ENCODE measurements around the gene BSPRY.

BSPRY gene

DNA sequence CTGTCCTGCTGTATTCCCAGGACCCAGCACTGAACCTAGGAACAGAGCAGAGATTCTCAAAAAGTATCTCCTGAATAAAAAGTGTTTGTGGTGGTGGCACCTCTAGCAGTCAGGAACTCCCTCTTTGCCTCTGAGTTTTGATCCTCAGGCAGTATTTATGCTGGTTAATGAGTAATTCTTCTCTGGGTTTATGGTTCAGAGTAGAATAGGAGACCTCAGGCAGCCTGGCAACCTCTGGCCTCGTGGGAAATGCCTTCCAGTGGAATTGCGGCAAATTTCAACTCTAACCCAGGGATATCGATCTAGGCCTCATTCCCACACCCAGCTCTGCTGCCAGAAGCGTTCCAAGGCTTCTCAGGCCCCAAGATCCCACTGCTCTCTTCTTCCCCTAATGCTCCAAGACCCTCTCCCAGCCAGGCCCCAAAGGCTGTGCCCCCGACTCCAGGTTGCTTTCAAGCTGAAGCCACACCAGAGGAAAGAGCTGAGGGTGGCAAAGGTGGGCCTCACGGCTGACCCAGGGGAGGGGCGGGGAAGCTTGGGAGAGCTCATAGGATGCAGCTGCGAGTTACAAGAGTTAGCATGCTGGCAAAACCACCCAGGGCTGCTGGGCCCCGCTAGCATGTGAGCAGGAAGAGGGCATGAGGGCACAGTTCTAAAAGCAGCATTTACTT is 38.4 kb downstream of the BSPRY start:
- Histone ChIP-seq H3K4me2 (no peak overlapping the region), H3K4me3 (IDR thresholded peaks at IDR 0.05; ENCODE audit: insufficient read depth, low read depth, low read length) (no peak overlapping the region), H3K36me3 (ENCODE audit: insufficient read depth) (no peaks in the 10 kb centered on the region), H2AFZ (ENCODE audit: low read depth) (no peak overlapping the region), H4K20me1 (ENCODE audit: insufficient read depth) (no peaks in the 10 kb centered on the region), H3K9ac (no peak overlapping the region), H3K27me3 (ENCODE audit: insufficient read depth, low read depth) (no peaks in the 10 kb centered on the region), H3K4me1 (ENCODE audit: low read depth, poor library complexity, severe bottlenecking) (no peaks in the 10 kb centered on the region), H3K79me2 (ENCODE audit: insufficient read depth, low read depth) (no peaks in the 10 kb centered on the region), H3K27ac (no peak overlapping the region)
- TF ChIP-seq CTCF (conservative IDR thresholded peaks at IDR 0.05; ENCODE audit: low read depth, low read length) = no peak

DNA sequence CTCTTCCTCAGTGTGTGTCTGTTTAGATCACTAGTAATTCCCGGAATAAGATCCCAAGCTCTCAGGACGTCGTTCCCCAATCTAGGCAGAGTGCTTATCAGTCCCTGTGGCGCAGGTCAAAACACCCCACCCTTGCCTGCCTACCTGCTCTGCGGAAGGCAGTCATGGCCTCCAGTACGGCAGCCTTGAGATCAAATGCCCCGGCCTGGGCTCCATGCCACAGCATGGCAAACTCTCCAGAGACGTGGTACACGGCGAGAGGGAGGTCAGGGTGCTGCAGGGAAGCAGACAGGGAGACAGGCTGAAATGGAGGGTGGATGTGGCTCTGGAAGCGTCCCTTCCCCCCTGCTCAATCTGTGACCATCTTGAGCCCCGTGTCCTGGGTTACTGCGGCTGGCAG is 39.5 kb downstream of the BSPRY start:
- Histone ChIP-seq H2AFZ (ENCODE audit: low read depth) (no peak overlapping the region), H3K27me3 (ENCODE audit: insufficient read depth, low read depth) (no peaks in the 10 kb centered on the region), H3K4me2 (no peak overlapping the region), H4K20me1 (ENCODE audit: insufficient read depth) (no peaks in the 10 kb centered on the region), H3K27ac (no peak overlapping the region), H3K79me2 (ENCODE audit: insufficient read depth, low read depth) (no peaks in the 10 kb centered on the region), H3K36me3 (ENCODE audit: insufficient read depth) (no peaks in the 10 kb centered on the region), H3K4me3 (IDR thresholded peaks at IDR 0.05; ENCODE audit: insufficient read depth, low read depth, low read length) (no peak overlapping the region), H3K4me1 (ENCODE audit: low read depth, poor library complexity, severe bottlenecking) (no peaks in the 10 kb centered on the region), H3K9ac (no peak overlapping the region)
- no peak for TF ChIP-seq CTCF (conservative IDR thresholded peaks at IDR 0.05; ENCODE audit: low read depth, low read length)

DNA sequence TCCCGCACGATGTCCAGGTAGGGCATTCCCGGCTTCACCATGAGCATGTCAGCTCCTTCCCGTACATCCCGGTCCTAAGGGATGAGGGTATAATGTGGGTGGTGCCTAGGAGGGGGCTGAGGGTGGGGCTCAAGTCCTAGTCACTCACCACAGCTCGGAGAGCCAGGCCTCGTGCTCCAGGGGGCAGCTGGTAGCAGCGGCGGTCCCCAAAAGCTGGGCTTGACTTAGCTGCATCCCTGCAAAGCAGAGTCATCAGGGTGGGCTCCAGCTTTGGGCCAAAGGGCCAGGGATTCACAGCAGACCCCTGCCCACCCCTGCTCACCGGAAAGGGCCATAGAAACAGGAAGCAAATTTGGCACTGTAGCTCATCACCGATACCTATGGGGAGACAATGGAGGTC is 40.1 kb downstream of the BSPRY start:
- no peak for TF ChIP-seq CTCF (conservative IDR thresholded peaks at IDR 0.05; ENCODE audit: low read depth, low read length)
- H3K79me2 ChIP-seq (ENCODE audit: insufficient read depth, low read depth) = no peaks in the 10 kb centered on the region
- H3K36me3 ChIP-seq (ENCODE audit: insufficient read depth) = no peaks in the 10 kb centered on the region
- H2AFZ ChIP-seq (ENCODE audit: low read depth) = no peak overlapping the region
- H3K9ac ChIP-seq = no peak overlapping the region
- H4K20me1 ChIP-seq (ENCODE audit: insufficient read depth) = no peaks in the 10 kb centered on the region
- H3K4me2 ChIP-seq = no peak overlapping the region
- no peak overlapping the region for H3K27ac ChIP-seq
- no peaks in the 10 kb centered on the region for H3K4me1 ChIP-seq (ENCODE audit: low read depth, poor library complexity, severe bottlenecking)
- no peaks in the 10 kb centered on the region for H3K27me3 ChIP-seq (ENCODE audit: insufficient read depth, low read depth)
- no peak overlapping the region for H3K4me3 ChIP-seq (IDR thresholded peaks at IDR 0.05; ENCODE audit: insufficient read depth, low read depth, low read length)

DNA sequence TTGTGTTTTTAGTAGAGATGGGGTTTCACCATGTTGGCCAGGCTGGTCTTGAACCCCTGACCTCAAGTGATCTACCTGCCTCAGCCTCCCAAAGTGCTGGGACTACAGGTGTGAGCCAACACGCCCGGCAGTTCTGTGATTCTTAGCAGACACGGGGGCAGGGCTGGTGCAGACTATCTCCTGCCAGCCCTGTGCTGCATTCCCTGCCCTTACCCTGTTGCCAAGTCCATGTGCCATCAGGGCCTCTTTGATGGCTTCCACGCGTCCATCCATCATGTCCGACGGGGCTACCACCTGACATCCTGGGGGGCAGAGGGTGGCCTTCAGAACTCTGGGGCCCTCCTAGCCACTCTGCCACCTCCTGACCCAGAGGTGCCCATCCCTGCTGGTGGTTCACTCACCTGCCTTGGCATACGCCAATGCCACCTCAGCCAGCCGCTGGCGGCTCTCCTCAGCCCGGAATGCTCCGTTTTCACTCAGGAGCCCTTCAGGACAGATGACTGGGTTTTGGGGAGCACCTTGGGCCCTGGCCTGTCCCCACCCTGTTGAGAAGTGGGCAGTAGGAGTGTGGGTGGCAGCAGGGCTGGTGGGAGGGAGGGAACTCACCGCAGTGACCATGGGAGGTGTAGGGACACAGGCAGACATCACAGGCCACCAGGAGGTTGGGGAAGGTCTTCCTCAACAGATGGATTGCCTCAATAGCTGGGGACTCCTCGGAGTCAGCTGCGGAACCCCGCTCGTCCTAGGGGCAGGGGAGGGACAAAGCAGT is 41.0 kb downstream of the BSPRY start:
- no peak overlapping the region for H3K9ac ChIP-seq
- H3K4me1 ChIP-seq (ENCODE audit: low read depth, poor library complexity, severe bottlenecking) = no peaks in the 10 kb centered on the region
- no peaks in the 10 kb centered on the region for H3K79me2 ChIP-seq (ENCODE audit: insufficient read depth, low read depth)
- H3K4me3 ChIP-seq (IDR thresholded peaks at IDR 0.05; ENCODE audit: insufficient read depth, low read depth, low read length) = no peak overlapping the region
- no peak overlapping the region for H3K4me2 ChIP-seq
- no peaks in the 10 kb centered on the region for H3K27me3 ChIP-seq (ENCODE audit: insufficient read depth, low read depth)
- no peak for TF ChIP-seq CTCF (conservative IDR thresholded peaks at IDR 0.05; ENCODE audit: low read depth, low read length)
- H3K36me3 ChIP-seq (ENCODE audit: insufficient read depth) = no peaks in the 10 kb centered on the region
- H2AFZ ChIP-seq (ENCODE audit: low read depth) = no peak overlapping the region
- H4K20me1 ChIP-seq (ENCODE audit: insufficient read depth) = no peaks in the 10 kb centered on the region
- no peak overlapping the region for H3K27ac ChIP-seq

Data from KMS-11 (cell line).